ENCODE measurements around the gene AMH.

The AMH gene

DNA sequence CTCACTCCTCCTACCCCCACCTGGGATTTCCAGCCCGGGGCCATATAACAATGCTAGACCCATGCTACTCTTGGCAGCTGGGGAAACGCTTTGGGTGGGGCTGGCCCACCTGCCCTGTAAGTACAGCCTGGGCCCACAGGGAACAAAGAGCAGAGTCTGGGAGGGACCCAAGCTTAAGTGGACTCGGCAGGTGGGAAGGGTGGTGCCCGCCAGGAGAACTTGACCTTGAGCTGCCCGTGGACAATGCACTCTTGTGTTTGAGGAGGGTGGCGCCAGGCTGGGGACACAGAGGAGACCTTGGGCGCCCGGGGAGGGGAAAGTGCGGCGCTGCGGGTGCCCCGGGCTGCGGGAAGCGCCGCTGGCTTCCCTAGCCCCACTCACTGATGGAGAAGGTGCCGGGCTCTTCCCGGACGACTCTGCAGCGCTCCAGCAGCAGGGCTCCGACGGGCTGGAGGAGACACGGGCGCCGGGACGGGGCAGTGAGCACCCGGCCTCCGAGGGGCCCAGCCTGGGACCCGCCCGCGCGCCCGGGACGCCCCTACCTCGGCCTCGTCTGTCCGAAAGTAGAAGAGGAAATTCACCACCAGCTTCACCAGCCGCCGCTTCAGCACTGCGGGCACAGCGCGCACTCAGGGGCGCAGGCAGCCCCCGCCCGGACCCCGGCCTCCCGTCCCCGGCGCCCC lies 13.6 kb upstream of the AMH start:
- no peak for DNase-seq (ENCODE audit: low read depth)

DNA sequence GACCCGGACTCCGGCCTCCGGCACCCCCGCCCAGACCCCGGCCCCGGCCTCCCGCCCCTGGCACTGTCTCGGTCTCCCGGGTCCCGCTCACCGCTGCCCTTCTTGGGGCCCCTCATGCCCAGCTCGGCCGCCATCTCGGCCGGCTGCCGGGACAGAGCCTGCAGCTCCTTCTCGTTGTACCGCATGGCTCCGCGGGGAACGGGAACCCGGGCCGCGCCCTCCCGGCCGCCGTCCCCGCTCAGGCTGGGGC lies 13.1 kb upstream of the AMH start:
- no peak for DNase-seq (ENCODE audit: low read depth)

DNA sequence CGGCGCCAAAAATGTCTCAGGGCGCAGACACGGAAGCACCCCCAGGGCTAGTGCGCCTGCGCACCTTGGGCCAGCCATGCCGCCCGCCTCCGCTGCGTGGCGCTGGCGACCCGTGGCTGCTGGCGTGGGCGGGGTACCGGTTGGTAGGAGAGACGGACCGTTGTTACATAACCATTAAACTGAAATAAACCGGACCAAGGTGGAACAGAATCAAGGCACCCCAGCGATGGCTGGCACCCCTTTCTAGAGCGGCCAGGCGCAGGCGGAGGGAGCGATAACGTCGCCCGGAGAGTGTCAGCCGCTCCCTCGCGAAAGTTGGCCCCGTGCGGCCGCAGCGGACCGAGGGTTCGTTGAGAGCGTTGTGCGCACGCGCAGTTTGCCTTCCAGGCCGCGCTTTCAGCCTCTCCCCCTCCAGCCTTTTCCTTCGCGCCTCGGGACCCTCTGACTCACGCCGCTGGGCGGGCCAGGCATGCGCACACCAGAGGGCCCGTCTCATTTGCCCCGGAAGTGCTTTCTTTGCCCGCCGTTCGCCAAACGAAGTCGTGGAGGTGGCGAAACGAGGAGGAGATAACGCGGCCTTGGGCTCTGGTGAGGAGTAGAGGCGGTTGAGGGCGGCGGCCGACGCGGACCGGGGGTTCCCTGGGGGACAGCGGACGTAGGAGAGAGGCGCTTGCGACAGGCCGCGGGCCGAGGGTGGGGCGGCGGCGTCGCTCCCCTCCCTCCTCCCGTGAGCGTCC lies 12.6 kb upstream of the AMH start, which contains the start of the genes PLEKHJ1 and SF3A2:
Gene PLEKHJ1 (minus strand): TSS at position 16 of the 737 bp plus-strand sequence. CDS start 81 bp downstream, outside the sequence.
Gene SF3A2 (plus strand): TSS at position 511 of the 737 bp plus-strand sequence. CDS start 6,595 bp downstream, outside the sequence.
- peak; percentile 96 for DNase-seq (ENCODE audit: low read depth)

DNA sequence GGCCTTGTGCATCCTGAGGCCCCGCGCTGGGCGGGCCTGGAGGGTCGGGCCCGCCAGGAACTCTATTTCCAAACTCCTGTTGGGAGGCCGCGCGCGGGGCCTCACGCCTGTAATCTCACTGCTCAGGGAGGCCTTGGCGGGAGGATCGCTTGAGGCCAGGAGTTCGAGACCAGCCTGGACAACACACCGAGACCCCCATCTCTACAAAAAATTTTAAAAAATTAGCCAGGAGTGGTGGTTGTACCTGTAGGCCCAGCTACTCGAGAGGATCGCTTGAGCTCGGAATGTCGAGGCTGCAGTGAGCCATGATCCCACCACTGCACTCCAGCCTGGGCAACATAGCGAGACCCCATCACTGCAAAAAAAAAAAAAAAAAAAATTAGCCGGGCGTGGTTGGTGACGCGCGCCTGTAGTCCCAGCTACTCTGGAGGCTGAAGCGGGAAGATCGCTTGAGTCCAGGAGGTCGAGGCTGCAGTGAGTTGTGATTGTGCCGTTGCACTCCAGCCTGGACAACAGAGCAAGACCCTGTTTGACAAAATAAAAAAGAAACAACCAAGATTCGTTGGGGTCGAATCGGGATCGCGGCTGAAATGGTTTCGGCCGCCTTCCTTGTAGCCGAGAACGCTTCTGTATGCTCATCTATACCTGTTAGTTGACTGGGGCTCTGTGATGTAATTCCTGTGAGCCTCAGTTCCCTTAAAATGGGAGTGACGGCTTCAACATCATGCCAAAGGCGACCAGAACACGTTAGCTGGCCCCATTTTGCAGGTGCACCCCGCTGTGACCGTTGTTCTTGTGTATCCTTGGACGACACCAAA lies 11.9 kb upstream of the AMH start:
- no peak for DNase-seq (ENCODE audit: low read depth)

DNA sequence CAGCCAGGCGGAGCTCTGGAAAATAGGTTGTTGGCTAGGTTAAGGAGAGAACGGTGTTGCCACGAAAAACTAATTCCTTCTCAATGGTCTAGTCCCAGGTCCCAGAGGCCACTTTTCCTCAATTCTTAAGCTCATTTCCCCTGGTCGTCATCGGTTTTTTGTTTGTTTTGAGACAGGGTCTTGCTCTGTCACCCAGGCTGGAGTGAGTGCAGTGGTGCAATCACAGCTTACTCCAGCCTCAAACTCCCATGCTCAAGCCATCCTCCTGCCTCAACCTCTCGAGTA lies 11.3 kb upstream of the AMH start:
- no peak for DNase-seq (ENCODE audit: low read depth)

DNA sequence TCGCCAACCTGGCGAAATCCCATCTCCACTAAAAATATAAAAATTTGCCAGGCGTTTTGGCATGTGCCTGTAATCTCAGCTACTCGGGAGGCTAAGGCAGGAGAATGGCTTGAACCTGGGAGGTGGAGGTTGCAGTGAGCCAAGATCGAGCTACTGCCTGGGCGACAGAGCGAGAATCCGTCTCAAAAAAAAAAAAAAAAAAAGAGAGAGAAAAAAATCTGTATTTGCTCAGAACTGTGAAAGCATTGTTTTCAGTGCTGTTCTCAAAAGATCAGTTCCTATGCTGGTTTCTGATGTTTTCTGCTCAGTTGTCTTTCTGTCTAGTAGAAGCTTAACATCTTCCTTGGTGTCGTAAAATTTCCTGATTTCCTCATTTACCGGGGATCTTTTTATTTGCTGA lies 9.9 kb upstream of the AMH start:
- DNase-seq (ENCODE audit: low read depth): no peak

DNA sequence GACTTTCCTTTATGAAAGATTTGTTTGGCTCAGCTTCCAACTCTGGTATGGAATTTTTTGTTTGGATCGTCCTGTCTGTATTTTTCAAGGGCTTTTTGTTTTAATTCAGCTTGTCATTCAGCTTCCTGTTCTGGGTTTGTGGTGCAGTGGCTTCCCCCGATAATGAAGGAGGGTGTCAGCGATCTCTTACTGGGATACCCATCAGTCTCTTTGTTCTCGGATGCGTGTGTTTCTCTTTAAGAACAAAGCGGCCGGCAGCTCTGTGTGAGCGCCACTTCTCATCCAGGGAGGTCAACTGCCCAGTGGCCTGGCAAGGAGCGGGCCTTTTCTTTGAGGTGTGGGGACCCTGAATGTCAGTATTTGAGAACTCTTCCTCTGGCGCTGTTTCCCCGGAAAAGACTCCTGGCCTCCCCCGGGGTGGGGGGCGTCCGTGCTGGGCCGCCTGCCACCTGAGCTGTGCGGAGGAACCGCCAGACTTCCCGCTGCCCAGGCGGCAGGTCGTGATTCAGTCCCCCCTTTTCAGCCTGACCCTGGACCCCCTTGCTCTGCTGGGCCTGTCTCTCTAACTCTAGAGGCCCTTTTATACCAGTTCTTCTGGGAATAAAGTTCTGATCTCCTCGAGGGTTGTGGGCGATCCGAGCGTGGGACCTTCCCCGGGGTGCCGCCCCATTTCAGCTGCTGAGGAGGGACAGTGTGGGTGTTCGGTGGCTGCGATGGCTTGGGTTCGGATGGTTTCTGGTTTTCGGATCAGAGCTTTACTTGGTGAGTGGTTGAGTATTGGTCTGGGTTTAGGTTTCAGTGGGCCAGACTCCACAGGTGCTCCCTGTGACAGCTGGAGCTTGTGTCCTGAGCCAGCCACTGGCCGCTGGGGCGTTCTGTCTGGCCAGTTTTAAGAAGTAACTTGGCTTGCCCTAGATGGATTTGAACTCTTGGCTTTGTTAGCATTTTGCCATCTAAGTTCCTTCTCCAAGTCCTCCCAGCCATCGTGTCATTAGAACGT lies 9.1 kb upstream of the AMH start:
- peak; percentile 42 for DNase-seq (ENCODE audit: low read depth)

DNA sequence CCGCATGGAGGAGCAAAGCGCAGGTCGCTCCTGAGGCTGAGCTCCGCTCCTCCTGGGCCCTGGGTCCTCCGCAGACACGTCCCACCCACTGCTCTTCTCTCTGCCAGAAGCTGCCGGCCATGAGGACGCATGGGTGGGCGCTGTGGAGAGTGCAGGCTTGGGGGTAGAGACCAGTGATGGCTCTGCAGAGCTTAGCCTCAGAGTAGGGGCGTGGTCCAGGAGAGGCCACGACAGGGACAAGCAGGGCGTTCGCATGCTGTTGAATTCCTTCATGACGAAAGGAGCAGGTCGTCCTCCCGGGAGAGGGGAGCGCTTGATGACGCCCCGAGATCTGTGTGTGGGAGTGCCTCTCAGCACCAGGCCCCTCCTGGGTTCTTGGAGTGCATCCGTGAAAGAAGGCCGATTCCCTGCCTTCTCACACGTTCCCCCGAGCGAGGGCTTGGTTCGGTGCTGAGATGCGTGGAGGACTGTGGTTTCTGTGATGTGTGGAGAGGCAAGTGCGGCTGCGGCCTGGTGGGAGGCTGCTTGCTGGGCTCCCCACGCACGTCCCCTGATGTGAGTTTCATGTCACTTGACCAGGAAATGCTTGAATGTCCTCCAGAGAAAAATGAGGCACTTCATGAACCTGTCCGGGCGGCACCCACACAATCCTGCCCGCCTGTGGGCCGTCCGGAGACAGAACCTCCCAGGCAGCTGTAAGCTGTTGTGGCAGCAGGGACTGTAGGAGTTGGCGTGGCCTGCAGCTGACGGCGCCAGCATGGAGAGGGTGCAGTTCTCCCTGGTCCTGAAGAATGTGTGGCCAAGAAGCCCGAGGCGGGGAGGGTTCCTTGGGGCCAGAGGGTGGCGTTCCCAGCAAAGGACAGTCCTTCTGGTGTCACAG lies 8.0 kb upstream of the AMH start:
- no peak for DNase-seq (ENCODE audit: low read depth)

DNA sequence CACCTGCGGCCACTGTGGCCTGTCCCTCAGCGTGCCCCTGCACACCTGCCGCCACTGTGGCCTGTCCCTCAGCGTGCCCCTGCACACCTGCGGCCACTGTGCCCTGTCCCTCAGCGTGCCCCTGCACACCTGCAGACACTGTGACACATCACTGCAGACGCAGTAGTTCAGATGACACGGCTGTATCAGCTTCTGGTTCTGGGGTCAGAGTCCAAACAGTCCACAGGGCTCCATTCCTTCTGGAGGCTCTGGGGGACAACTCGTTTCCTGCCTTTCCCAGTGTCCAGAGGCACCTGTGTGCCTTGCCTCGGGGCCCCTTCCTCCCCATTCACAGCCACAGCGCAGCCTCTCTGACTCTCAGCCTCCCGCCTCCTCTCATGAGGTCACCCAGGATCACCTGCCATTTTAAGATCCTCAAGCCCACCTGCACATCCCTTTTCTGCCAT lies 7.0 kb upstream of the AMH start:
- no peak for DNase-seq (ENCODE audit: low read depth)

DNA sequence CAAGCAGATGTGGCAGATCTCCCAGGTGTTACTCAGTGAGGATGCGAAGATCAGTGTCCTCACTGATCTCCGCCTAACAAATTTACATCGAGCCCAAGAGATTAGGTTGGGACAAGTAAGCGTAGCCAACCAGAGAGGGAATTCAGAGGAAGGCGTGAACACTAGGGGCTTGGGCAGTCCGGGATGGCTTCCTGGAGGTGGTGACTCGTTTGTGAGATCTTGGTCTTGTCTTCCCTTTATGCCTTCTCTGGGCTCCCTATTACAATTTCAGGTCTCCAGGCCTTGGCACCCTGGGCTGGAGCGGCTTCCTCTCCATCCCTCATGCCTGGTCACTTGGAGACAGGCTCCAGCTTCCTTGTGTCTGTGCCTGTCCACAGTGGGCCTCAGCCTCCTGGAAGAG lies 6.3 kb upstream of the AMH start:
- no peak for DNase-seq (ENCODE audit: low read depth)

DNA sequence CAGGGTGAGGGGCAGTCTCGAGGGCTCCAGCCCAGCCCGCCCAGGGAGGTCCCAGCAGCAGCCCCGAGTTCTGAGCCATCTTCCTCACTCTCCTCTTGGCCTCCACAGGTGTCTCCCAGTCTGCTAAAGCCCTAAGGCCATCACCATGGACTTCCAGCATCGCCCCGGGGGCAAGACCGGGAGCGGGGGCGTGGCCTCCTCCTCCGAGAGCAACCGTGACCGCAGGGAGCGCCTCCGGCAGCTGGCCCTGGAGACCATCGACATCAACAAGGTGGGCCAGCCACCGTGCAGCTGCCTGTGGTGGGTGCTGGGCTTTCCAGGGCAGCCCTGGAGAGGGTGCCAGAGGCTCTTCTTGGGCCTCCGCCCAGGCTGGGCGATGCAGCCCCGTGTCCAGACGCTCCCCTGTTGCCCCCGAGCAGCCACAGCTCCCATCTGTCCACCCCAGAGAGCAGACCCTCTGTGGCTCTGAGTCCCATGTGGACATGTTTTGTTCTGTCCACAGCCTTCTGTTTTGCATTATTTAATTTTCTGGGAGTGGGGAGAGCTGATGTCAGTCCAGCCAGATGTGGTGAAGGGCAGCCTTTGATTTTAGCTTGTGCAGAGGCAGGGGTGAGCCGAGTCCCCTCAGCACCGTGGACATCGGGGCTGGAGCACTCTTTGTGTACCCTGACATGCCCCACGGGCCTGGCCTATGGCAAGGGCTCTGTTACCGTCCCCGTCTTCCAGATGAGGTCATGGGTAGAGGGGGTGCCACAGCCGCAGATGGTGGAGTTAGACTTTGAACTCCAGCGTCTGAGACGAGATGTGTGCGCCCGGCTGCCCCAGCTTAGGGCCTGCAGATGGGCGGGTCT lies 5.6 kb upstream of the AMH start:
- no peak for DNase-seq (ENCODE audit: low read depth)

DNA sequence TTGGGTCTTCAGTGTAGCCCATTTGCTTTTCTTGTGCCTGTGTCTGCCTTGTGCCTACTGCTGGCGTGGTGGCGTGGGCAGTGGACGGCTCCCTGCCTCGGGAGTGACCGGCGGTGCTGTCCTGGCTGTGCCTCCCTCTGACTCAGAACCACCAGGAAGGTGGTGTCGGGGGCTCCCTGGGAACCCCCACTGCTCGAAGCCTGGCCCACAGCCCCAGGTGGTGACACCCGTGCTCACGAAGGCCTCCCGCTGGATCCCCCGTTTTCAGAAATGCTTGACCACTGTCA lies 5.1 kb upstream of the AMH start:
- DNase-seq (ENCODE audit: low read depth): no peak

DNA sequence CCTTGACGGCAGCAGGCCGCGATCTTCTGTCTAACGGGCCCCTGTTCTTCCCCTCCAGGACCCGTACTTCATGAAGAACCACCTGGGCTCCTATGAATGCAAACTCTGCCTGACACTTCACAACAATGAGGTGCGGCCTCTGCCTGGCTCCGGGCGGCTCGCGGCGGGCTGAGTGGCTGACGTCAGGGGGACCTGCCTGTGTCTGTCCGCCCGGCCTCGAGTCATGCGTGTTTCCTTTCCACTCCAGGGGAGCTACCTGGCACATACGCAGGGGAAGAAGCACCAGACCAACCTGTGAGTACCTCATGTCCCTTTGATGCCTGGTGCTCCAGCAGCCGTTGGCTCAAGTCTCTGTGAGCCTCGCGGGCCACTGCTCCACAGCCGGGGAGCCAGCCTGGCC lies 4.6 kb upstream of the AMH start:
- no peak for DNase-seq (ENCODE audit: low read depth)

DNA sequence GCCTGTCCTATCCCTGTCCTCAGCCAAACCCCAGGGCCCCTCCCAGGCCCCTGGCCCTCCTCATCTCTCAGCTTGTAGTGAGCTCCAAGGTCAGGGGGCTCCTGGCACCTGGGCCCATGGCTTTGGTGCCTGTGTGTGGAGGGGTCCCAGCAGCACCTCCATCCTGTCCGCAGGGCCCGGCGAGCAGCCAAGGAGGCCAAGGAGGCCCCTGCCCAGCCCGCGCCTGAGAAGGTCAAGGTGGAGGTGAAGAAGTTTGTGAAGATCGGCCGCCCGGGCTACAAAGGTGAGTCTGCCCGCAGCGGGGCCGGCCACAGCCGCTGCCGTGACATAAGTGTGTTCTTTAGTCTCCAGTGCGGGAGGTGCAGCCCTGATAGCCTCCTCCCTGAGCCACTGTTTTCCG lies 3.9 kb upstream of the AMH start:
- no peak for DNase-seq (ENCODE audit: low read depth)

DNA sequence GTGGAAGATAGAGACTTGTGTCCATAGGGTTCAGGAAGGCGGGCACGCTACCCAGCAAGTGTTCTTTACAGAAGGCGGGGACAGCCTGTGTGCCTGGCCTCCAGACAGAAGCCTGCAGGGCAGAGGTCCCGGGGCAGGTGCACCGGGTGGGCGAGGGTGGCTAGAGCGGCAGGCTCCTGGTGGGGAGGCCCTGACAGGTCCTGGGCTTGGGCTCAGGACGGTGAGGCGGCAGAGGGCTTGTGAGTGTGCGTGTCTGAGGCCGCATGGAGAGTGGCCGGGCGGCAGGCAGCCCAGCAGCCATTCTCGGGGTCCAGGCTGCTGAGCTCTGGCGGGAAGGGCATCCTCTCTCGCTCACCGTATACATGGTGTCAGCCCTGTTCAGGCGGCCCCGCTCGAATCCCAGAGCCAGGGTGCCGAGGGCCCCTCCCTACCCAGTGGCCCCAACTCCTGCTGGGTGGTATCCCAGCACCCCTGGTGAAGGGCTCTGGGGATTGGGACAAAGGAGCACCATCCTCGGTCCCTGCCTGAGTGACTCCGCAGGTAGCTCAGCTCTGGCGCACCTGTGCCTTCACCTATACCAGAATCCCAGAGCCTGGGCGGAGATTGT lies 3.0 kb upstream of the AMH start:
- DNase-seq (ENCODE audit: low read depth): no peak

DNA sequence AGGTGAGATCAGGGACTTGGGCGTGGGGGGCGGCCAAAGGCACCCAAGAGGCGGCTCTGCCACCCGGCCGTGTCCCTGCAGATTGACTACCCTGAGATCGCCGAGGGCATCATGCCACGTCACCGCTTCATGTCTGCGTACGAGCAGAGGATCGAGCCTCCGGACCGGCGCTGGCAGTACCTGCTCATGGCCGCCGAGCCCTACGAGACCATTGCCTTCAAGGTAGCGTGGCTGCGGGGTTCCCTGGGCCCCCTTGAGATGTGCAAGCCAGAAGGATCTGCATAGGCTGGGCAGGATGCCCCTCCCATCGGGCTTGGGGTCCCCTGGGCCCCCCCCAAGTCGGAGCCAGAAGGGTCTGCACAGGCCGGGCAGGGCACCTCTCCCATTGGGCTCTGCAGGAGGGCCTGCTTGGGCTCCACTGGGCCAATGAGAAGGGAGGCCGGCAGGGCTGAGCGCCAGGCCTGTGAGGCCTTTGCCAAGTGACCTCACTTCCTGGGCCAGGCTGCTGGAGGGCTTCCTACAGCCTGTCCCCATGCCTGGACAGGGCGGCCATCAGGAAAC lies 2.2 kb upstream of the AMH start:
- DNase-seq (ENCODE audit: low read depth): no peak

DNA sequence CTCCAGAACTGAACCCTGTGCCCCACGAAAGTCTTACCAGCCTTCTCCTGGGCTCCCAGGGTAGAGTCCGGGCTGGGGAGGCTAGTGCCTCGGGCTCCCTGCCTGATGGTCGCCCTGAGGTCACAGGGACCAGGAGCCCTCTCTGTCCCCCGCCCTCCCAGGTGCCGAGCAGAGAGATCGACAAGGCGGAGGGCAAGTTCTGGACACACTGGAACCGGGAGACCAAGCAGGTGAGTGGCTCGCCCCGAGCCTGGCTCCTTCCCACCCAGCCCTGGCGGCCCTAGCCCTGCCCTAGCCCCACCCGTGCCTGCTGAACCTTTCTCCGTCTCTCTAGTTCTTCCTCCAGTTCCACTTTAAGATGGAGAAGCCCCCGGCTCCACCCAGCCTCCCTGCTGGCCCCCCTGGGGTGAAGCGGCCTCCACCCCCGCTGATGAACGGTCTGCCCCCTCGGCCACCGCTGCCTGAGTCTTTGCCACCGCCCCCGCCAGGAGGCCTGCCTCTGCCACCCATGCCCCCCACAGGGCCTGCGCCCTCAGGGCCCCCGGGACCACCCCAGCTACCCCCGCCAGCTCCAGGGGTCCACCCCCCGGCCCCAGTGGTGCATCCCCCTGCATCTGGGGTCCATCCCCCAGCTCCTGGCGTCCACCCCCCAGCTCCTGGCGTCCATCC lies 1.6 kb upstream of the AMH start:
- DNase-seq (ENCODE audit: low read depth): no peak

DNA sequence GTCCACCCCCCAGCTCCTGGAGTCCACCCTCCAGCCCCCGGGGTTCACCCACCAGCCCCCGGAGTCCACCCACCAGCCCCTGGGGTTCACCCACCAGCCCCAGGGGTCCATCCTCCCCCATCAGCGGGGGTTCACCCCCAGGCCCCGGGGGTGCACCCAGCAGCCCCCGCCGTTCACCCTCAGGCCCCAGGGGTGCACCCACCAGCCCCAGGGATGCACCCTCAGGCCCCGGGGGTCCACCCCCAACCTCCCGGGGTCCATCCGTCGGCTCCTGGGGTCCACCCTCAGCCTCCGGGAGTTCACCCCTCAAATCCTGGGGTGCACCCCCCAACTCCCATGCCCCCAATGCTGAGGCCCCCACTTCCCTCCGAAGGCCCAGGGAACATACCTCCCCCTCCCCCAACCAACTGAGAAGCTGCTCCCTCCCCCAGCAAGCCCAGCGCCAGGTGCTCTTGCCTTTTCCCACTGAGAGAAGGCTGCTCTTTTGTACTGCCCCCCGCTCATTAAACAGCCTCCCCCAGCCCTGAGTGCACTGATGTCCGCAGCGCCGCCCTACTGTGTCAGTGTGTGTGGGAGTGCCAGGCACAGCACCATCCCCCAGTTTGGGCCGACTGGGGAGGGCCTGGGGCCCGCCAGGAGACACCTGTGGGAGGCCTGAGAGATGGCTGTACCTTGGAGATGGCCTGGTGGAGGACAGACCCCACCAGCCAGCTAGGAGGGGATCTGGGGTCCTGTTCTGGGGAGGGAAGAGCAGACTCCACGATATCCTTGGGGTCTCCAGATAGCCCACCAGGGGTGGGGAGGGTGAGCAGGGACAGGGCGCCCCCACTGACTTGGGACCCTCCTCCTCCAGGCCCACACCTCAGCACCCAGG lies 750 bp upstream of the AMH start:
- no peak for DNase-seq (ENCODE audit: low read depth)

Measured in T-helper 22 cell (primary cell).